ENCODE results near the gene SULT1A1.
"Not testable (repeated sequence)": the region's sequence is repeated elsewhere in the genome, so short reads cannot be mapped to it uniquely, and the experiment has no call there.

- TF ChIP-seq FOXP2 (optimal IDR thresholded peaks at IDR 0.05; ENCODE audit: control extremely low read depth, extremely low read length, insufficient read depth); POLR2AphosphoS5 (IDR thresholded peaks at IDR 0.05; ENCODE audit: borderline replicate concordance, low read depth, low read length); EZH2 (IDR thresholded peaks at IDR 0.05): not testable (repeated sequence)
These were observed 1.4 kb downstream of the SULT1A1 start for GRCh38 chr16:28608496-28608808.
